GM20431 (cell line): ENCODE data around the gene GPC5.

Experiments
- in situ Hi-C: fragments of 300-500 bp; cut with MseI, MboI; formaldehyde crosslinking; loops from one replicate; pipeline ENCODE4 v1.15.0; 2020; ENCODE audit warnings: low sequenced_read_pairs; ENCODE audit not compliant: unreplicated experiment

The GPC5 gene

DNA sequence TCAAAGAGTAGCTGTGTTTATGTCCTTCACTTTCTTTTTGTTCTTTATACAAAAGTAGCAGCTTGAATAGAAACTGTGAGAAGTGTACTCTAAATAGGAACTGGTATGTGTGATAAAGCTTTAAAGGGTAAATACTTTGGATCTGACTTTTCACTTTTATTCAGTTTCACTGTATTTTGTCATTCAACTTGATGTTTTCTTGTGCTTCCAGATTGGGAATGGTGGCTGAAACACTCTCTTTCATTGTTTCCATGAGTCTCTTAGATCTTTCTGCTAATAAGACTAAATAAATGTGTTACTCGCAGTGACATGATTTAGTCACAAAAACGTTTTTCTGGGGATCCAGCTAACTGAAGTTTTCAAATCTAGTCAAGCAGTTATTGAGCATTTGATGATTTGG, 133.2 kb downstream of the GPC5 start:
- in situ Hi-C loops: no loop called here

DNA sequence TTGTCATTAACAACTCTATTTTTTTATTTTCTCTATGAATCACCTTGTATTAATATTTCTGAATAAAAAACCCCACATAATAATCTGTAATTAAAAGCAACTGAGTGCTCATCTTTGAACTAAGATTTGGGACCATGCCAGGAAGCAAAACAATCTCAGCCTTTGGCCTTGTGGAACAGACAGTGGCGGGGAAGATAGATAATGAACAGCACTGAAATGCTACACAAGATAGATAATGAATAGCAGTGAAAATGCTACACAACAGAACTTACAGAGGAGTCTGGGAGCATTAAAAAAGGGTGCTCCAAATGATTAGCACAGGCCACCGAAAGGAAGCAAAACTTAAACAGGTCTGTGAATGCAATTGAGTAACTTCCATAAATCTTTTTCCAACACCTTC, 134.9 kb downstream of the GPC5 start:
- in situ Hi-C loops: no loop called here

DNA sequence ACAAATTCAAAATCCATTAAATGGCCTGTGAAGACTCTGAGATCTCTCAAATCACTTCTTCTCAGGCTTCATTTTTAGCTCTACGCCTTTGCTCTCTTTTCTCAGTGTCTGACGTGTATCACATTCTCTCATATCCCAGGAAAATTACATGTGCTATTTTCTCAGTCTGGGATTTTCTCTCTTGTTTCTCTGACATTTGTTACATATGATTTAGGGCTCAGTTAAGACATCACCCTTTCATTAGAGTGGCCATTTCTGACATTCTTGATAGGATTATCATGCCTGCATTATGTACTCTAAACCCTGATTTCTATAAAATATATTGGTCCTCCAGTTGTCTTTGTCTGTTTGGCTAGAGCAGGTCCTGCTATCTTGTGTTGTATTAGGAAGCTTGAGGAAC, 136.6 kb downstream of the GPC5 start:
- in situ Hi-C loops: no loop called here

DNA sequence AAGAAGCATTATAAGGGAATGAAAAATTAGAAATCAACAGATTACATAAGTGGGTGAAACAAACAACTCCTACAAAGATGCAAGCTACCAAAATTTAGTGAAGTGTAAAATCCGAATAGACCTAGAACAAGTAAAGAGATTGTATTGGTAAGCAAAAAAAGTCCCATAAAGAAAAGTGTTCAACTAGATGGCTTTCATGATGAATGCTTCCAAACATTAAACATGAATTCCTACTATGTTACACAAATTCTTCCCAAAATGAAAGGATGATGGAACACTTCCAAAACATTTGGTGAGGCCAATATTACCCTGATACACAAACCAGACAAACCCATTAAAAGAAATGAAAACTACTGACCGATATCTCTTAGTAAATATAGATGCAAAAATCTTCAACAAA, 139.0 kb downstream of the GPC5 start:
- in situ Hi-C loops: no loop called here

DNA sequence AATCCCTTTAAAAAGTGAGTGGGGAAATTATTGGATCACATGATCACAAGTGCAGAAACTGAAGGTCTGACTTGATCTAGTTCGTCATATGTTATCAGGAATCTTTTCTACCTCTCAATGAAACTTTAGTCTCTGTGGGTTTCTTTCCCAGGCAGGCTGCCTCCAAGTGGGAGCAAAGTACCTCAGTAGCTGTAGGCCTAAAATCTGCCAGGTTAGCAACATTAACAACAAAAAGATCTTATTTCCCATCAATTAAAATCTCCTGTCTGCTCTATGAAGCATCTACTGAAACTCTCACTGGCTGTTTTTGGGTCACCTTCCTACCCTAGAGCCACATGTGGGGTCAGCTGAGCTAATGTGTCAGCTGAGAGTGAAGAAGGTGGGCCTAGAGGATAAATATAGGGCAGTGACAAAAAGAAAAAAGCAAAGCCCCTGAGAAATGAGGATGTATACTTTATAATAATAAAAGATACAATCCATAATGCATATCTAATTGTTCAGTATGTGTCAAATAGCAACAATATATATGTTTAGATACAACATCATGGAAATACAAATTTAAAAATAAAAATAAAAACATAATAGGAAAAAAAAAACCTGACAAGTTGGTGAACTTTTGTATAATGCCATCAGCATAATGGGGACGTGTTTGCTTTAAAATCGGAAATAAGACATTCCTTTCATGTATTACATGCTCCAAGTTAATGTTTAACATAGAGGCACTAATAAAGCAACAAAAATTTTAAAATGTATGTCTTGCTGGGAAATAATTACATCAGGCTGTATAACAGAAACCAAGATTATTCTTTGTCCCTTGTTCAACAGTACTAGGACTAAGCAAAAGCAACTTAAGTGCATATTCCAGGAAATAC, 141.1 kb downstream of the GPC5 start:
- in situ Hi-C loops: no loop called here

DNA sequence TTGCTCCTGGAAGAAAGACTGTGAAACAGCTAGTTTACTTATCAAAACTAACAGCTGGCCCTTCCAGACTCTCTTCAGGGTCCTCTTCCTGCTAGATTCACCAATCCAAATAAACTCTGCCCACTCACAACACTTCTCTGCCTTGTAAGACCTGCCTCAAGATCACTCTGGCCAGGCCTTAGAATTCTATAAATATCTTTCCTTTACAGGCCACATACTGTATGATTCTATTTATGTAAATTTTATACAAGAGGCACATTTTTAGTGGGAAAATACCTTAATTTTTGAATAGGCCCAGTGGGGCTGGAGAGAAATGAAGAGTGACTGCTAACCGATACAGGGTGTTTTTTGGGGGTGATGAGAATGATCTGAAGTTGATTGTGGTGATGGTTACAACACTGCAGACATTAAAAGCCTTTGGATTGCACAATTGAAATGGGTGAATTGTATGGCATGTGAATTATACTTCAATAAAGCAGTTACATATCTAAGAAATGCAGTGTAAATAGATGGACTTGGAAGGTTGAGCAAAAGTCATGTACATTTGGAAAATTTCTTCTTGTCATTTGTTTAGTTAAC, 141.8 kb downstream of the GPC5 start:
- in situ Hi-C loops: no loop called here

DNA sequence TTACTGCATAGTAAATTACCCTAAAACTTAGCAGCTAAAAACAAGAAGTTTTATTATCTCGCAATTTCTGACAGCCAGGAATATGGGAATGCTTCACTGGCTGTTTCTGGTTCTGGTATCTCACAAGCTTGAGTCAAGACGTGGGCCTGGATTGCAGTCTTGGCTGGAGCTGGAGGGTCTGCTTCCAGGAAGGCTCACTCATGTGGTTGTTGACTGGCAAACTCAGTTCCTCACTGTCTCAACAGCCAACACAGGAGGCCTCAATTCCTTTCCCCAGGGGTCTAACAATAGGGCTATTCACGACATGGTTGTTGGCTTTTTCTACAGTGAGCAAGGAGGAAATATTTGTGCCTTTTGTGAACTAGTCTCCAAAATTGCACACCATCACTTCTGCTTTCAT, 146.3 kb downstream of the GPC5 start:
- in situ Hi-C loops: no loop called here

DNA sequence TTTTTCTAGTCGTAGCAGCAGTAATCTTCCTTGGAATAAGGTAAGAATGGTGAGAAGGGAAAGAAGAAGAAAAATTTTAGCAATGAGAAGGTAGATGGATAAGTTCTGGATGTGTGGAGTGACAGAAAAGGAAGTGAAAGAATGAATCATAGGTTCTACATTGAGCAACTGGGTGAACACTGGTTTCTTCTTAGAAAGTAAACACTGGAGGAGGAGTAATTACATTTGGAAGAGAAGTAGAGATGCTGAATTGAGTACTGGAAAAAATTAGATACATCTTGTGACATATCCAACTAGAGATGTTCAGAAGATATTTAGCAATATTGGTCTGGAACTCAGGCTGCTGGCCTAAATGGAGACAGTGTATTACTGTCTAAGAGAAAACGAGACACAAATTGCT, 148.5 kb downstream of the GPC5 start:
- in situ Hi-C loops: no loop called here

DNA sequence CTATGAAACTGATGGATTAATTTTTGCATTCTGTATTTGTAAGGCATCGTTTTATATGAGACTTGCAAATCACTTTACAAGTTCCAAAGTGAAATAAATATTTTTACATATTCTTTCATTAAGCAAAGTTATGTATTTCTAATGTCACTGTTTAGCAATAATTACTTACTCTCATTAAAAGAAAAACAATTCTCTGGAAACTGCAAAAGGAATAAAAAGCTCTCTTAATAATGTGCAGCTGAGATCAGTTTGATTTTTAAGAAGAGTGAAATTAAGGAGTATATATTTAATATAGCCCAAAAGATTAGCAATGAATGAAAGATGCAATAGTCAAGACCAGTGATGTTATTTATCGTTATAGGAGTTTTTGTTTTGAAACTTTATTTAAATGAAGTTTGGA, 155.2 kb downstream of the GPC5 start:
- in situ Hi-C loops: no loop called here

DNA sequence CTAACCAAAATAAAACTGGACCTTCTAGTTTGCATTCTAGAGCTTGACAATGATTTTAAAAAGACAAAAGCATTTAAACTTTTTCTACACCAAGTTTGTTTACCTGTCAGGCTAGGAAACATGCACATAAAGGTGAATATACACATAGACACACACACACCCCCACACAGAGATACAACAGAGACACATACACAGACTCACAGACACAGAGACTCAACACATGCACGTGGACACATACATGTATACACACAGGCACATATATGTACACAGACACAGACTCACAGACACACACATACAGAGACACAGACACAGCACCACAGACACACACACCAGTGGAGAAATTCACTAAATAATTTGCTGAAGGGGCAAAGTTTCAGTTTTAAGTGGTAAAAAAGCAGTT, 155.7 kb downstream of the GPC5 start:
- in situ Hi-C loops: no loop called here

DNA sequence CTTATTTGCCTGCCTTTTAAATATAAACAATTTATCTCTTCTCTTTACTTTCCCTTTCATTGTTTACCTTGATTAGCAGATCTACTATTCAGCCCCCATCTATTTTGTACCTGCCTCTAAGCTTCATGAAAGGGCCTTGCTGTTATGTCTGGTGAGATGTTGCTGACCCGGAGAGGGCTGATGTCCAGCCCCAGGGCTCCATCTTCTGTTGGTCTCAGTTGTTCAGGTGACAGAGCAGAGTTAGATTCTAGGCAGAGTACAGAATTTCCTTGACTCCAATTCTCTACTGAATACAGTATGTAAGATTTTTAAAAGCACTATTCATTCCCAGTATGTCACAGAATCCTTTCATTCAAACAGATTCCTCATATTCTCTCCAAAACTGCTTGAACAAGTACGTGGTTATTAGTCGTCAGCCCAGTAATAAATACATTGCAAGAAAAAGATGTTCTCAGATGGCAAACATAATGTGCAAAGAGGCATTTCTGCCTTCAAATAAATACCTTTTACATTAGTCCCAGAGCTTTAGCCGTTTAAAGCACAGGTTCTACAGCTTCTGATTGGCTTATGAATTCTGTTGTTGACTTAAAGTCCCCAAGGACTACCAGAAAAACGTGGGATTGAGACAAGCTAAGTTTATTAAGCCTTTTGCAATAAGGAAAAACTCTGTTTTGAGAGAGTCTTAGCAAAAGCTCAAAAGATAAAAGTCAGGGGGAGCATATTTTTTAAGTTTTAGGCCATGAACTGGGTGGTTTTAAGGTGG, 159.1 kb downstream of the GPC5 start:
- in situ Hi-C loops: no loop called here

DNA sequence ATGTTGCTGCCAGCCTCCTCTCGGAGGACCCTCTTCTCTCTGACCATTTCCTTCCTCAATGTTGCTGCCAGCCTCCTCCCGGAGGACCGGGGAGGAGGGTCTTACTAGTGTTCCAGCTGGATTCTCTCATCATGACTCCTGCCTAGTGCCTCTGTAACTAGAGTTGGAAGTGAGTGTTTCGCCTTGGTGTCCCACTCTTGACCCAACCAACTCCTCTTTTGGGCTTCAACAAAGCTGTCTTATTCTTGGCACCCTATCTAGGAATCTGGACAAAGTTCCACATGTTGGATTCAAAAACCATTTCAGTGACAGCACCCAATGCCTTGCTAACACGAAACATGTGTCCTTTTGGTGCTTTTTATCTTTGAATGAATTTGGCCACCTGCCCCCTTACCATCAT, 165.4 kb downstream of the GPC5 start:
- in situ Hi-C loops: no loop called here

DNA sequence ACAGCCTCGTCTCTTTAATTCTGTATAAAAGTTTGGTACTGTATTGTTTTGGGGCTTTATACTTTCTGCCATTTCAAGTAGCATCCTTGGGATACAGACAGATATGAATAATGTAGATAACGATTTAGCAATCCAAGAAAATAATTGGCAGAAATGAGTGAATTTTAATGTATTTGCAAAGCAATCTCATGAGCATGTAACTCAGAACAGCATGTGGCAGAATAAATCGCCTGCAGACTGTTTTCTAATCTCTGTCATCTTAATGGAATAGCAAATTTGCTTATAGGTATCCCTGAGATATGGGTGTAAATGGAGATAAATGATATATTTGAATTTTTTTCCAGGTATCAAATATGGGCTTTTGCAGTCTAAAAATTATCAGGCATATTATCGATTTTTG, 166.0 kb downstream of the GPC5 start:
- in situ Hi-C loops: no loop called here

DNA sequence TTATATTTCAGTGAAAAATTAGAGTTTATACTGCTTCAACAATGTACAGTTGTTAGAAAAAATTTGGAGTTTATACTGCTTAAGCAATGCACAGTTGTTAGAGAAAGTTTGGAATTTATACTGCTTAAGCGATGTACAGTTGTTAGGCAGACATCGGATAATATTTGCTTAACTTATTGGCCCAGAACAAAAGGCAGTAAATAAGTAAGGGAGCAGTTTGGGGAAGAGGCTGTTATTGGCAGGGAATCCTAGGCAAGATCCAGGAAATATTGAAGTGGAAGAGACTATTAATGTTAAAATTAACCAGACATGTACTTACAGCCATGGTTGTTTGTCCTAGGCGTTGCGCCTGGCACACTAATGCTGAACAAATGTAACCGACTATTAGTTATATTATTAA, 166.9 kb downstream of the GPC5 start:
- in situ Hi-C loops: no loop called here

DNA sequence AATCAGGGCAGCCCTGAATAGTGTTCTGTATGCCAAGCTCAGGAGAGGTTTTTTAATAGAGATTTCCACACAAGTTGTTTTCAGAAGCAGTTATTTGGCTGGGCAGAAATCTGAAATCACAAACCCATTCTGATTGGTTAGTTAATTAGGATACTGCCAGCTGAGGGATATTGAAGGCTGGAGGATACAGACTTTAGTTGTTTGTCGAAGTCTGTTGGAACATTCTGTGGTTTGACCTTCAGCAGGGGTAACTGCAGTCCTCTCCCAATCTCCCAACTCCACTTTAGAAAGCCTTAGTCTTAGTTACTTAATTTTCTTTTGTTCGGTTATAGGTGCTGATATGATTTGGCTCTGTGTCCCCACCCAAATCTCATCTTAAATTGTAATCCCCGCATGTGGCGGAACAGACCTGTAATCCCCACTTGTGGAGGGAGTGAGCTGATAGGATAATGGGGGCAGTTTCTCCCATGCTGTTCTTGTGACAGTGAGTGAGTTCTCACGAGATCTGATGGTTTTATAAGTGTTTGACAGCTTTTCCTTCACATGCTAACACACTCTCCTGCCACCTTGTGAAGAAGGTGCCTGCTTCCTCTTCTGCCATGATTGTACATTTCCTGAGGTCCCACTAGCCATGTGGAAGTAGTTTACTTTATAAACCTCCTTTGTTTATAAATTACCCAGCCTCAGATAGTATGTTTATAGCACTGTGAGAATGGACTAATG, 169.2 kb downstream of the GPC5 start:
- in situ Hi-C loops: no loop called here

DNA sequence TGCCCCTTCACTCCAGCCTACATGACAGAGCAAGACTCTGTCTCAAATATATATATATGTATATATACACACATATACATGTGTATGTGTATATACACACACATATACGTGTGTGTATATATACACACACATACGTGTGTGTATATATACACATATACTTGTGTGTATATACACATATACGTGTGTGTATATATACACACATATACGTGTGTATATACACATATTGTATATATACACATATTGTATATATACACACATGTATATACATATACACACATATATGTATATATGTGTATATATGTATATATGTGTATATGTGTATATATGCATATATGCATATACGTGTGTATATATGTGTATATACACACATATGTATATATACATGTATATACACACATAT, 173.3 kb downstream of the GPC5 start:
- in situ Hi-C loops: no loop called here

DNA sequence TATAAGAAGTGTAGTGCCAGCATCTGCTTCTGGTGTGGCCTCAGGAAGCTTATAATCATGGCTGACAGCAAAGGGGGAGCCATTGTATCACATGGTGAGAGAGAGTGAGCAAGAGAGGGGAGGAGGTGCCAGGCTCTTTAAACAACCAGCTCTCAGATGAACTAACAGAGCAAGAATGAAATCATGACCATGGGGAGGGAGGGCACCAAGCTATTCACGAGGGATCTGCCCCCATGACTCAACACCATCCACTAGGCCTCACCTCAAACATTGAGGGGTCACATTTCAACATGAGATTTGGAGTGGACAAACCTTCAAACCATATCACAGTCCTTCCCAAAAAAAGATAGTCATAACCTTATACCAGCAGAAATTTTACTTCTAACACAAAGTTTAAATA, 174.0 kb downstream of the GPC5 start:
- in situ Hi-C loops: no loop called here

DNA sequence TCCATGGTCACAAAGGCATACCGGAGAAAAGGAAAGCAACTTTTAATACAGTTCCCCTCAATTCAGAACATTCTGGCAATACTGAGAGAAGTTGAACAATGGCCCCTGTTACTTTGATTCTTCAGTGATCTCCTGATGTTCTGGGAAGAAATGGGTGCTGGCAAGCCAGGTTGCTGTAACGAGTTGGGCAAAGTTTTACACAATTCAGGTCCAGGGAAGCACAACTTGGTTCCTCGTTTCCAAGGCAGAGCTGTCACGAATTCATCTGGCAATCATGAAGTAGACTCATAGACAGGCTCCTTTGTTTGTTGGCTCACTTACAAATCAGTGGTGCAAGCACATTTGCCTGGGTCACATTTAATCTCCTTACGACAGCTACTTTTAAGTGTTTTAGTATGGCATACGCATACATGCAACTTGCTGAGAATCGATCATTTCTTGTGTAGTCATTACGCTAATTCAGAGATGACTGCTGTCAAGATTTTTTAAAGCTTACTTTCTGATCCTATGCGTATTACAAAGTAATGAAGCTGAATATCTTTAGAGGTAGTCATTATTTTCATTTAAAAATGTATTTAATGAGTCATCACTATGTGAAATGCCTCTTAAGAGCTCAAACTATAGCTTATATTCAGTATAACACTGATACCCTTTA, 174.7 kb downstream of the GPC5 start:
- in situ Hi-C loops: no loop called here

DNA sequence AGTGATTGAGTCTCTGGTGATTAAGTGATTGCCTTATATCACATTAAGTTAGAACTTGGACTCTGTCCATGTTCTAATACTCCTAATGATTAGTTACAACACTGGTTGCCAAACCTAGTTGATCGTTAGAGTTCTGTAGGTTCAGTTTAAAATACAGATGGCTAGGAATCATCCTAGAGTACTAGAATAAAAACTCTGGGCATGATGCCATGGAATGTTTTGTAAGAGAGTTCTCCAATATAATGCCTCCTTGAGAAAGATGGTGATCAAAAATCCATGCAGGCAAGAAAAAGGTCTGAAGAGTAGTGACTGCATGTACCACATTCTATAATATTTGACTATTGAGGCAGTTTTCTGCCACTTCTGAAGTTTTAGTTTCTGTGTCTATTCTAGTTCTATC, 176.3 kb downstream of the GPC5 start:
- in situ Hi-C loops: no loop called here

DNA sequence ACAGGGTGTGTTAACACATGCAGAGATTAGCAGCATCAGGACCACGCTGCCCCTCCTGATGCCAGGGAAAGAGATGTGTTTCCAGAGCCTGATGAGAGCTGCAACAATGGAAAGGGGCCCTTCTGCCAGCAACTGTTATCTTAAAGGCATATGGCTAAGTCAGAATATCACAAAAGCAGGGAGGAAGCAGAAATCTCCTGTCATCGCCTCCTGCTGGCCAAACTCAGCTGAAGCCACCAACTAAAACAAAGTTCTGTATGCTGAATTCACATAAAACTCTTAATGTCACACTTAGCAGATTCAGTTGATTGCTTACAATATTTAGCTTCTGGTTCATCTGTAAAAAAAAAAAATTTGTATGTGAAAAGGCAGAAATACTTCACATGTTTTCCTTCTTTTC, 178.2 kb downstream of the GPC5 start:
- in situ Hi-C loops: no loop called here
